Bone marrow (tissue), 2 donors: ENCODE data around the gene PTPRN2.

Experiments
- DNase-seq, 2 donors: peaks; one replicate each; lab custom pipeline; 2025; lab: John Stamatoyannopoulos, UW

Gene PTPRN2

DNA sequence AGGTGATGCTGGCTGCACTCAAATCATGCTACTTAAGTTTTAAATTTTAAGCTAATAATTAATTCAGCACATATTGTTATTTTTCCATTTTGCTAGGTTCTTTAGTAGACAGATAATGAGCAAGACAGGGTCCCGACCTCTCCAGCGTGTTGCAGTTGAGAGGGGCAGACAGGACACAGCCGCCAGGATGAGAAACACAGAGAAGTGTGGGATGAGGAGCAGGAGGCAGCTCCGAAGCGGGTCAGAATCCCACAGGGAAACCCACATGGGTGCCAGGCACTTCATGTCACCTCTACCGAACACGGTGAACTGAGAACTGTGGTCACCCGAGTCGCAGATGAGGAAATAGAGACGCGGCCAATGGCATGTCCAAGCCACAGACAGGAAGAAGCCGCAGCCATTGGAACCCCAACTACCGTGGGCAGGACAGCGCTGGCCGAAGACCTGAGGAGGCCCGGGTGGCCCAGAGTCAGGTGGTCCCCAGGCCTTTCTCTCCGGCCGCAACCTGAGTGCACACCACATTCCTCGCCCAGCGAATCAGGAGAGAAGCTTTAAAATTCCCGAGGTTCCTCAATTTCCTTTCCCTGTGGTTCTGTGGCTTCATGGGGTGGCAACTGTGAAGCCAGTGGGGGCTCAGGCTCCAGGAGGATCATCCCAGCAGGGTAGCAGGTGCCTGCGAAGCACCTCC lies 1037.9 kb downstream of the PTPRN2 start:
- no peak for DNase-seq

DNA sequence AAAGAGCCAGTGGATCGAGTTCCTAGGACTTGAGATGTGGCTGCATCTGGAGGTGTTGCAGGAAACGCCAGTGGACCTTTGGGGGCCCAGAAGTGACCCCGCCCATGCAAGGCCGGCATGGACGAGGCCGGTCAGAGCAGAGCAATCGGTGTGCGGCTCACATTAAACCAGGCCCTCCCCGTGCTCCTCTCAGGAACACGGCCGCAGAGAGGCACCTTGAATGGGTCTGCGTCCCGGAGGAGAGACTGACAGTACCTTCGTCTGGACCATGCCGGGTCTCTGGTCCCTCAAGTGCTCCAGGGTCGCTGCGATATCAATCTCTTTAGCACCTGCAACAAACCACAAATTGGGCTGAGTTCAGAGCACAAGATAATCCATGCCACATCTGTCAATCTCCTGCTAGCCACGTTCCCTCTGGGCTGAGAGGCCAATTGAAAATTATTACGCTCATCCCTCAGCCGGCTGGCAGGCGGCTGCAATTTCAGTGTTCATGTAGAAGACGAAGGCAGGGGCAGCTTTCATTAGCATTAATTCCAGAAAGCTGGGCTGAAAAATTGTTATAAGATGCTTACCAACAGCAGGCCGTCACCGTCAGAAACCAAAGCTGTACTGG lies 1038.8 kb downstream of the PTPRN2 start:
- DNase-seq: no peak

DNA sequence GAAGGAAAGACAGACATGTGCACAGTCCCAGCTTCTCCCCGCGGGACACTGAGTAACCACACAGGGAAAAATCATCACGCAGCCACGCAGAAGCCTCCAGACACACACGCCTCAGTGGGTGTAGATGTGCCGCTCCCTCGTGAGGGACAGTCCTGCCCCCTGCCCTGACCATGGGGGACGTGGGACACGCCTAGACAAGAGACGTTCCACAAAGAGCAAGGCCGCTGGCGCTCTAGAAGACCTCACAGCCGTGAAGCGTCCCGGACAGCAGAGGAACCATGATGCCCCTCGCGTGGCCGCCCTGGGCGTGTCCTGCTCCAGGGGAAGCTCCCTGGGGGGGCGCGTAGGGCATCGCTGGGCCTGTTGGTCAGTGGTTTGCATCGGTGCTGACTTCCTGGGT lies 1040.0 kb downstream of the PTPRN2 start:
- DNase-seq: no peak

DNA sequence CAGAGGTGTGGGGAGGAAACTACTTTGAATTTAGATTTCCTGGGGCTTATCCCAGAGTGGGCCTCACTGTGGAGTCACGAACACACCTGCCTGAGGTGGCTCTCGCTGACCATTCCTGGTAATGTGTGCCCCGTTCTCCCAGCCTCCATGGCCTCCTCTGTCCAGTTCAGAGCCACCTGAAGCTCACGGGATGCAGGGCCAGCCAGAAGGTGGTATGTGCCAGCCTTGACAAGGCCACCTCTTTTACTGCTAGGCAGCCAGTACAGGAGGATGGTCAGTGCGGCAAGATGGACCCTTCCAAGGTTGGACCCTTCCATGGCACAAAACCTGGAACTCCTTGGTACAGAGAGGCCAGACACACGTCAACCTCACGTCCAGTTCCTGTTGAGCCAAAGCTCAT lies 1040.5 kb downstream of the PTPRN2 start:
- DNase-seq: no peak

DNA sequence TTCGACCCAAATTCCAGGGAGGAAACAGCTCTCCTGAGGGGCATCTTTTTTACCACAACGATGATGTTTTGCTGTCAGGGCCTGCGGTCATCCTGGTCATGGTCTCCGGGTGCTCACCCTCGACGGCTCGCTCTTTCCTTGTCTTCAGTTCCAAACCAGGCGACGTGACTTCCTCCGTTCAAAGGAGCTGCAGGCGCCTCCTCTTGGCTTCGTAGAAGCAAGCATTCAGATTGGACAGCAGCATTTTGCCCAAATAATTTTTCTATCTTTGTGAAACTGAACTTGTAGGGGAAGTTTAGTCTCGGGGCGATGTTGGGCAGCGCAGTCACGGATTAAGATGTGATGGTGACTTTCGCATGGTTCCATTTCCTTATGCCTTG lies 1042.0 kb downstream of the PTPRN2 start:
- no peak for DNase-seq

DNA sequence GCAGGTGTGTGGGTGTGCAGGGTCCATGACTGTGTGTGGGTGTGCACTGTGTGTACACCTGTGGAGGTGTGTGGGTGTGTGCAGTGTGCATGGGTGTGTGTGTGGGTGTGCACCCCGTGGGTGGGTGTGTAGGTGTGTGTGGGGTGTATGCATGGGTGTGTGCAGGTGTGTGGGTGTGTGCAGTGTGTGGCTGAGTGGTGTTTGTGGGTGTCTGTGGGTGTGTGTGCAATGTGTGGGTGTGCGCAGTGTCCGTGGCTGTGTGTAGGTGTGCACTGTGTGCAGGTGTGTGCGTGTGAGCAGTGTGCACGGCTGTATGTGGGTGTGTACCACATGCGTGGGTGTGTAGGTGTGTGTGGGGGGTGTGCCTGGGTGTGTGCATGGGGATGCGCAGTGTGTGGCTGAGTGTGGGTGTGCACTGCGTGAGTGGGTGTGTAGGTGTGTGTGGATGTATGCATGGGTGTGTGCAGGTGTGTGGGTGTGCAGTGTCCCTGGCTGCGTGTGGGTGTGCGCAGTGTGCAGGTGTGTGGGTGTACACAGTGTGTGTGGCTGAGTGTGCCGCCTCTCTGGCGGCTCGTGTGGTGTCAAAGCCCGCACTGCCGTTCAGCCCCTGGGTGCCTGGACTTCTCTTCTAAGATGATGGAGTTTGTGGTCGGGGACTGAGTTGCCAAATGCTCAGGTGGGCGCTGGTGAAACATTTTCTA lies 1042.5 kb downstream of the PTPRN2 start:
- DNase-seq: no peak

DNA sequence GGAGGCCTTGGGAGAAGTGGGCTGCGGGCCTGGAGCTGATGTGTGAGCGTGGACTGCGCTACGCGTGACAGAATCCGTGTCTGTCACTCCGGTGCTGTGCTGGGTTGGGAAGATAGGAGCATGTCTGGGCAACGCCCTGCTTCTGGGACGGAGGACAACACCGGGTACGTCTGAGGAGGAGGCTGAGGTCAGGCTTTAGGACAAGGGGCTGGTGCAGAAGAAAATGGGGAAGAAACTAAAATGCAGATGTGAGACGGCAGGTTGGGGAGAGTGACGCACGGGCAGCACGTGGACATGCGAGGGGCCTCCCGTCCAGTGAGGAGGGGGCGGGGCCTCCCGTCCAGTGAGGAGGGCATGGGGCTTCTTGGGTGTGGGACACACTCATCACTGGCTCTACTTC lies 1043.4 kb downstream of the PTPRN2 start:
- no peak for DNase-seq

DNA sequence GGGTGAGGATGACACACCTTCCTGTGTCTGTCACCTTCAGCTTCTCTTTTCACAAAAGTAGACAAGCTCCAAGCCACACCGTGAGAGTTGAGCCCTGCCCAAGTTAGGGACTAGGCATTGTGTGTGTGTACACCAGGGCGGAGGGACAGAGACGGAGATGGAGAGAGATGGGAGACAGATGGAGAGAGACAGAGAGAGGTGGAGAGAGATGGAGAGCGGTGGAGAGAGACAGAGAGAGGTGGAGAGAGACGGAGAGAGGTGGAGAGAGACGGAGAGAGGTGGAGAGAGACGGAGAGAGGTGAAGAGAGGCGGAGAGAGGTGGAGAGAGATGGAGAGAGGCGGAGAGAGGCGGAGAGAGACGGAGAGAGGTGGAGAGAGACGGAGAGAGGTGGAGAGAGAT lies 1043.8 kb downstream of the PTPRN2 start:
- no peak for DNase-seq

DNA sequence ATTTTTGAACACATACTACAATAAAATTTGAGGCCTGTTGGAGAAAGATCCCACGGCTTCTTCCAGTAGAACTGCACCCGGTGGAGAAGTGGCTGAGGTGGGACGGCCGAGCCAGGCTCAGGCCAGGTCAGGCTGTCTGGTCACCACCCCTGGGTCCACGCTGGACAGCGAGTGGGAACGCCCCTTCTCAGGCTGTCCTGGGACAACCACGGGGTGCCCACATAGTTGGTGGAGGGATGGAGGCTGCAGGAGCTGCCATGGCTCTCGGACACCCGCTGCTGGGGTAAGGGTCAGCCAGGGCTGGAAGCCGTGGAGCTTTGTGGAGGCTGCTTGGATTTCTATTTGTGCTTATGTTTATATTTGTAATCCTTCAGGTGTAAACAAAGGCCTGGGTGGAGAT lies 1044.3 kb downstream of the PTPRN2 start:
- no peak for DNase-seq

DNA sequence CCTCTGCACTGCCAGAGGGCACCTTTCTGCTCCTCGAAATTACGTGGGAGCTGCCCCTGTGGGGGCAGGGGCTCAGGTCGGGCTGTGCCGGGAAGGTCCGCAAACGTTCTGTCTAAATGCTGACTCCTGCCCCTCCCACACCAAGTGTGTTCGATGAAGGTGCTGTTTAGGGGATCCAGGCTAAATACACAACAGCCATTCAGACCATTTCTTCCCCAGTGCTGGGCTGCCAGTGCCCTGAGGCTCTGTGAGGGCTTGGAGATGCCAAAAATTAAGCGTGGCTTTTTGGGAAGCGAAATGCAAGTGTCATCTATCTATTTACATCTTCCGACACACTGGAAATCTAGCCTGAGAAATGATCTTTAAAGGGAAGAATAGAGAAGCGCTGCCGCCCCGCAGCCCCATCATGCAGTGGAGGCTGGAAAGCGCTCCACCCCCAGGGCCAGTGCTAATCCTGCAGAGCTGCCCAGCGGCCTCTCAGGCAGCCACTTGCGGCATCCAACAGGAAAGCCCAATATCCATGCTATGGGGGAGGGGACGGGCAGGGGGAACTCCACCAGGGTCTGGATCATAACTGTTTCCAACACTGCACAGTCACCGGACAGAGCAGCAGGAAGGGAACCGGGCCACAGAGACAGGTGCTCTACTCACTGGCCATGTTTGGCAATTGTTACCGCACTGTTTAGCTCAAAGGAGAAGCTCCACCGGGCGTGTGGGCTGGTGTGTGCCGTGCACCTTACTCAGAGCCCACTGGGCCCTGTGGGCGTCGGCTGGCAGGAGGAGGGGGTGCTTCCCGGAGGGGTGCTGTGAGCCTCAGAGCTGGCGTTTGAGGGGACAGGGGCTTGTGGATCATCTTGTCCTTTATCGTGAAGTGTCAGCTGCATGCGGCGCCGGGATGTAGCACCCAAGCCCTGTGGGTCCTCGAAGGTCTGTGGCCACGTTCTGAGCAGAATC lies 1045.3 kb downstream of the PTPRN2 start:
- DNase-seq: no peak

DNA sequence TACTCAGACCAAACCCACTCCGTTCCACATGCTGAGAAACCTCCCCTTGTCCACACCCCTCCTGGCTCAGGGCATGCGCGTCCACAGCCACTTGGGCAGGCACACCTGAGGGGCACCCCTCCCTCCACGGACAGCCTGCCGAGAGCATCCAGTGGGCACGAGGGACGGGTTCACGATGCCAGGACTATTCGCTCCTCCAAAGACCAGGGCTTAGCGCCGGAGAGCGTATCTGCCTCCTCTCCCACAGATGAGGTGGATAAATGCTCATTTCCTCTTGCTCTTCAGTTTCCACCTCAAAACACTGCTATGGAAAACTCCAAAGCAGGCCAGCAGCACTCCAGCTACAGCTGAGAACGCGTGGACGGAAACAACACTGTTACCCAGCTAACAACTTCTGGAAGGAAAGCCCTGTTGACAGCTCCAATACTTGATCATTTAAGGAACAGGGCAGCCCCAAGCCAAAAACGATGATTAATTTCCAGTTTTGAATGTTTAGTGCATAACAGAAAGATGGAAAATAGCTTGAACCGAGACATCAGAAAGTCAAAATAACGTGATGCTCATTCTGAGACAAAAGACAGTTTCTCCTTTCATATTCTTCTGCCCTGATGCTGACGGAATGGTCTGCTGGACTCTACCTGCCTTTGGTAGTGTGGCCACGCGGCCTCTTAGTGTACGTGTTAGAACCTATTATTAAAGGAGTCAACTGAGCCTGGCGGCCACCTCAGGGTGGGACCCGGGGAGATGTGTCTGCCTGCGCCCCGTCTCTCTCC lies 1046.1 kb downstream of the PTPRN2 start:
- DNase-seq: no peak

DNA sequence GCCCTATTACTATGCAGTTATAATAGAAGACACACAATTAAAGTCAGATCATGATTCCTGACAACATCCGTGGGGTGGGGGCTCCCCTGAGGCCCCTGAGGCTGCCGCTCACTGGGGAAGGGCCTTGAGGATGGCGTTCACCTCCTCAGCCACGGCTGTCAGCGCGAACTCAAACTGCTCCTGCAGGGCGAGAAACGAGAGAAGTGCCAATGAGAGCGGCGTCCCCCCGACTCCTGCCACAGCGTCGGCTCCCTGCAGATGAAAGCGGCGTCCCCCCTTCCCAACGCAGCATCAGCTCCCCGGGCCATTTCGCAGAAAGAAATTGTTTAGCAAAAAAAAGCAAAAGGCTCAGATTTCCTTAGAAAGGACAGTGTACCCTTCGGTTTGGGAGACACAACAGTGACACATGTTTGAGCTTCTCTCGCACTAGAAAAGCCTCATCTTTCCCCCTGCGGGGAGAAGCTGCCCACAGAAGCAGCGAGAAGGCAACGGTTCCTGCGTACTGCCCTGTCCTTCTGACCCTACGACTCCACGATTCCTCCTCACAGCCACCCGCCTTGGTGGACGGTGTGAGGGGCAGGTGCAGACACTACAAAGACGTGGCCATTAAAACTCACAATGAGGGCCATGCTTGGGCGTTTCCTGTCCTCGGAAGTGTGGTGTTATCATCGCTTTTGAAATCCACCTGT lies 1046.9 kb downstream of the PTPRN2 start:
- DNase-seq: no peak

DNA sequence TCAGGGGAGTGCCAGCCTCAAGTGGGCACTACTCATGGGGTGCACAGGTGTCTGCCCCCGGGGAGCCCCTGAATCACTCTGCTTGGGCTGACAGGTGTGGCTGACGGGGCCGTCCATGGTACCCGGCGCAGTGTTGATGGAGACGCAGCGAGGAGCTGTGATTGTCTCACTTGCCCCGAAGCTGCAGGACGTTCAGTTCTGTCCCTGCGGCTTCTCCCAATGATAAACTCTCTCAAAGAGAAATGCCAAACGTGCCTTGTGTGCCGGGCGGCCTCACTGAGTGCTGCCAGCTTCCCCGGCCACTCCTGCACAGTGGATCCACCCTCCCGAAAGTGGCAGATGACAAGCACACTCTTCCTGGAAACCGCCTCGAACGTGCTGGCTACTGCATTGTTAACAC lies 1047.6 kb downstream of the PTPRN2 start:
- no peak for DNase-seq

DNA sequence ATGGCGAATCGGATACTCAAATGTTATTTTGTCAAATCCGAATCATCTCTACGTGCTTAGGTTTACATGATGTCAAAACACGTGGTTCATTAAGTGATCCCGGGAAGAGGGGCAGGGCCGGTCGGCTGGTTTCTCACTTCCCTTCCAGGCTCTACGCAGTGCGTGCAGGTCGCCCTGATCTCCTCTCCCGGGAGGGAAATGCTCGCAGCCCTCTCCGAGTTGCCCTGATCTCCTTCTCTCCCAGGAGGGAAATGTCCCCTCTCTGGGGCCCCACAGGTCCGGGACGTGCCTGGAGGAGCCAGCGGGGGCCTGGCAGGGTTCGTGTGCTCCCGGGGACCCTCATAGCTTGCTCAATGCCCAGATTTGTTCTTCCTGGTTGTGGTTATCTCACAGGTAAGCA lies 1048.1 kb downstream of the PTPRN2 start:
- no peak for DNase-seq

DNA sequence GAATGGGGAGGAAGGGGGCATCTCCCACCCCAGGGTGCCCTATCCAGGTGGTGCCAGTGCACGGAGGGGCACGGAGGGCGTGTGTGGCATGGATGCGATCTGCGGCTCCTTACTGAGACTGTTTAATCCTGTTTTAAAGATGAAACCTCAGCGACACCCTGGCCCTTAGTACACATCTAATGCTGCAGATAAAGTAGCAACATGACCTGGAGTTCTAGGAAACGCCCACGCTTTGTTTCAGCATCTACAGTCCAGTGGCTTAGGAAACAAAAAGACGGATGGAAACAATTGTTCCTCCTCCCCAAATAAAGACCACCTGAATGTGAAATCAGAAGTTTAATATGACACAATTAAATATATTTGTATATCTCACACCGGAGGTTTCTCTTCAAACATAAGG lies 1048.9 kb downstream of the PTPRN2 start:
- DNase-seq: no peak

DNA sequence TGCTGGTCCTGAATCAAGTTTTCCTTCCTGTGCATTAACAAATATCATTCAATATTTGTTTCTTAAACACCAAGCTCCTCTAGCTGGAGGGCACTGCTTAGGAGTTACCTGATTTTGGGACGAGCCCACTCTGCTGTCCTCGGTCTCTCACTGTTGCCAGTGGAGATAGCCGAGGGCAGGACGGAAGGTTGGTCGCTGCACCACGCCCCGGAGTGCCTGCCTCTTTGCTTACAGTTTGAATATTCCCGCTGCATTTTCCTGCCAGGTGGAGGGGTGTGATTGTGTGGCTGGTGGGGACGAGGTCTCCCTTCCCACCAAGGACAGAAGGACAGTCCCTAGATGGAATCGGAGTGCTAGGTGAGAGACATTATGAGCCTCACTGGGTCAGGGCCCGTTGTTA lies 1049.3 kb downstream of the PTPRN2 start:
- no peak for DNase-seq

DNA sequence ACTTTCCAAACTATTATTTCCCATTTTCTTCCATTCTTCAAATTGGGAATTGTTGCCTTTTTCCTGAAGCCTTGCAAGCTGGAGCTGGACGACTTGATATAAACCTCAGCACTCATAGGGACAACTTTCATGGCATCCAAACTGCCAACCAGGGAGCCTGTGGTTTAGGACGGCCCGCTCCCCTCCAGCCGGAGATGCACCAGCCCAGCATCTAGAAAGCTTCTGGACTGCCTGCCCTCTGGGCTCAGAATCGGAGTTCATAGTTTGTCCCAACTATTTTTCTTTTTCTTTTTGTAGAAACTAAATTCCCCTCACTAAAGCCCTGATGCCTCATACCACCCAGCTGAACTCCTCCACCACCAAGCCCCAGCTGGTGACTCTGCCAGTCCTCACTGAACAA lies 1050.6 kb downstream of the PTPRN2 start:
- DNase-seq: no peak

DNA sequence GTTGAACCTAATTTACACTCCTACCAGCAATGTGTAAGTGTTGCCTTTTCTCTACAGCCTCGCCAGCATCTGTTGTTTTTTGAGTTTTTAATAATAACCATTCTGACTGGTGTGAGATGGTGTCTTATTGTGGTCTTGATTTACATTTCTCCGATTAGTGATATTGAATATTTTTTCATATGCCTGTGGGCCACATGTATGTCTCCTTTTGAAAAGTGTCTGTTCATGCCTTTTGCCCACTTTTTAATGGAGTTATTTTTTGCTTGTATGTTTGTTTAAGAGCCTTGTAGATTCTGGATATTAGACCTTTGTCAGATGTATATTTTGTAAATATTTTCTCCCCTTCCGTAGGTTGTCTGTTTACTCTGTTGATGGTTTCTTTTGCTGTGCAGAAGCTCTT lies 1055.6 kb downstream of the PTPRN2 start:
- DNase-seq: no peak

DNA sequence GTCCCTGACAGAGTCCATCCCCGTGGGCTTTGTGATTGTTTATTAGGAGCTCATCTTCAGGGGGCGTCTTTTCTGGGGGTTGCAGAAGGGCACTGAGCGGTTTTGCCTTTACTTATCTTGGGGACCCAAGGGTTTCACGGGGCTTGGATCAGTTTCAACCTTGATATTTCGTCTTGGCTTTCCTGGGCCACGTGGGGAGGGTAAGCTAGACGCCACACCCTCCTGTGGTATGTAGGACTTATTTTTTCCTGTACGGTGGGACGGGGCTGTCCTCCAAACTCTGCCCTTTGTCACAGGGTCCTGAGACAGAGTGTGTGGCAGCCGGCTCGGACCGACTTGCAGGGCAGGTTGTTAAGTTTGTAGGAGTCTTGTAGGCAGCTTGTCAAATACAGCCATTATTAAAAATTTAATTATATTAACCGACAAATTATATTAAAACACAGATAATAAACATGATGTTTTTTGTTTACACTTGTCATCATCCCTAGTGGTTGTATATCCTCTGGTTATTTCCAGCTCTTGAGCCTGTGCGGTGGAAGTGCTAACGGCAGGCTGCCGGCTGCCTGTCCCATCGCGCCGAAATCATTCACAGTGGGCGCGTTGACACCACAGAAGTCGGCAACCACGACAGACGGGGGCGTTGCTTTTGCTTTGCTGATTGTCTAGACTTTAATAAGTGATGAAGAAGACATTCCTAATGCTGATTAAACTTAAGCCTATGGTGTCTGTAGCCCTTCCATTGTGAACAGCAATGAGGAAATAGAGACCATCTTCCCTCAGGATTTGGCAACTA lies 1057.7 kb downstream of the PTPRN2 start:
- DNase-seq: no peak

DNA sequence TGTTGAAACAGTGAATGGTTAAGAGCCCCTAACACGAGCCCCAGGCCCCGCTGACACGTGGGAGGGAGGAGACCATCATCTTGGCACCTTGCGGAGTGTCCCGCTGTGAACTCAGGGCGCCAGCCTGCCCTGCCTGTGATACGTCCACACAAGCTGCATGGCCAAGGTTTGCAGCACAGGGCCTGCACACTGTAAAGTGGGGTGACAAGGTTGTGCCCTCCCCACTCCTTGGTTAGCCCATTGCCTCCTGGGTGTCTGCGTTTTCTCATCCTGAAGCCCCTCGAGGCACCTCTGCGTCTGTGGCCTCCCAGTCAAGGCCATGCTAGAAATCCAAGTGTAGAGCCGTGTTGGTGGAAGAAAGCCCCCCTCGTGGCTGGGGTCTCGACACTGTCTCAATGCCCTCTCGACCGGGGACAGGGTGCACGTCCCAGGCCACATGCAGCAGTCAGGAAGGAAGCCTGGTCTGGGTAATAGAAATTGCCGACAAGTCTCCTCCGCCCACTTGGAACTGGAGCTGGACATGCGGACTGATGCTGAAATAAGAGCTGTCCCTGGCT lies 1058.8 kb downstream of the PTPRN2 start:
- DNase-seq: no peak
